ENCODE results near the gene ABCD1.
"Not testable (repeated sequence)": the region's sequence is repeated elsewhere in the genome, so short reads cannot be mapped to it uniquely, and the experiment has no call there.

The ABCD1 gene

DNA sequence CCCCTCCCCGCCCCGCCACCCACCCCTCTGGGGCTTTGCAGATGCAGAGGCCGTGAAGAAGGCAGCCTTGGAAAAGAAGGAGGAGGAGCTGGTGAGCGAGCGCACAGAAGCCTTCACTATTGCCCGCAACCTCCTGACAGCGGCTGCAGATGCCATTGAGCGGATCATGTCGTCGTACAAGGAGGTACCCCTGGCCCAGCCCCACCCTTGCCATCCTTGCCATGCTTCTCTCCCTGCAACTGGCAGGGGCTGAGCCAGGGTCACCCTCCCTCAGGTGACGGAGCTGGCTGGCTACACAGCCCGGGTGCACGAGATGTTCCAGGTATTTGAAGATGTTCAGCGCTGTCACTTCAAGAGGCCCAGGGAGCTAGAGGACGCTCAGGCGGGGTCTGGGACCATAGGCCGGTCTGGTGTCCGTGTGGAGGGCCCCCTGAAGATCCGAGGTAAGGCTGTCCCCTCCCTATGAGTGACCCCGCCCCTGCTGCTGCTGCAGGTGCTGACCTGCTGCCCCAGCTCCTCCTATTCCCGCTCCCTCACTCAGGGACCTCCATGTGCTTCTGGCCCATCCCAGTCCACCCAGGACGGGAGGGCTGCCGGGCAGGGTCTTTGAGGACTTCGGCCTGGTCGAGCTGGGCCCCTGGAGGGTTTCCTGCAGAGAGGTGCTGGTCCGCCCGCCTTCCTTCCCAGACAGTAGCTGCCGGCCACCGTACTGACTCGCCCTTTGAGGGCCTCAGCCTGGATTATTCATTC is 11.6 kb downstream of the ABCD1 start:
- no peak for DNase-seq

DNA sequence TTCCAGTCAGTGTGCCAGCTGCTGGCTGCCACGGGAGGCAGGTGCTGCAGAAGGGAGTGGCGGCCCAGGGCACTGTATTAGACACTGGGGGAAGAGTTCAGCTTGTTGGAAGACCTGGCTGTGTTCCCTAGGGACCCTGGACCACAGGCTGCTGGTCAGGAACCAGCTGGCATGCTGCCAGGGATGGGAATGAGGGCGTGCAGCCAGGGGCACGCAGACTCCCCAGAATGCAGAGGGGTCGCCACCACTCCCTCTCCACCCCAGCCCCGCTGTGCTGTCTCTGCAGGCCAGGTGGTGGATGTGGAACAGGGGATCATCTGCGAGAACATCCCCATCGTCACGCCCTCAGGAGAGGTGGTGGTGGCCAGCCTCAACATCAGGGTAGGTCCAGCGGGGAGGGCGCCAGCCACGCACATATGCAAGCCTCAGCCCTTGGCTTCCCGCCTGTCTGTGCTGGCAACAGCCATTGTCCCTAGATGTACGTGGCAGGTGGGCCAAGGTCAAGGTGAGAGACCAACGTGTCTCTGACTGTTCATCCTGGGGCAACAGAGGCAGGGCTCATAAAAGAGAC is 12.3 kb downstream of the ABCD1 start:
- no peak for DNase-seq

DNA sequence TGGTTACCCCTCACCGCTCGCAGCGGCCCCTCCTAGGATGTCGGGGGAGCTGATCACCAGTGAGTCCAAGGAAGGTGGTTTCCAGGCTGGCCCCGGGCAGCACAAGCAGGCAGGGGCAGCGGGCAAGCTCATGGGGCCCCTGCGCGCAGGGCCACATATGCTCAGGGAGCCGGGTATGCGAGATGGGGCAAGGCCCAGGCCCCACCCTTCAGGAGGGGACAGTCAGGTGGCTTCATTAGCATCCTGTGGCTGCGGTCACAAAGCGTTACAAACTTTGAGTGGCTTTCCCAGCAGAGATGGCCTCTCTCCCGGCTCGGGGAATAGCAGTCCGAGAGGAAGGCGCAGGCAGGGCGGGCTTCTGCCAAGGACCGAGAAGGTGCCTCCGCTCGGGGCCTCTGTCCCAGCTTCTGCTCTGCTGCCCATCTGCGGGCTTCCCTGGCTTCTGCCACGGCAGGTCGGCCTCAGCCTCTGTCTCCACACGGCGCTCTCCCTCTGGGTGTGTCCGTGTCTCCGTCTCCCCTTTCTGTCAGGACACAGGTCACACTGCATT is 13.5 kb downstream of the ABCD1 start:
- no peak for DNase-seq

DNA sequence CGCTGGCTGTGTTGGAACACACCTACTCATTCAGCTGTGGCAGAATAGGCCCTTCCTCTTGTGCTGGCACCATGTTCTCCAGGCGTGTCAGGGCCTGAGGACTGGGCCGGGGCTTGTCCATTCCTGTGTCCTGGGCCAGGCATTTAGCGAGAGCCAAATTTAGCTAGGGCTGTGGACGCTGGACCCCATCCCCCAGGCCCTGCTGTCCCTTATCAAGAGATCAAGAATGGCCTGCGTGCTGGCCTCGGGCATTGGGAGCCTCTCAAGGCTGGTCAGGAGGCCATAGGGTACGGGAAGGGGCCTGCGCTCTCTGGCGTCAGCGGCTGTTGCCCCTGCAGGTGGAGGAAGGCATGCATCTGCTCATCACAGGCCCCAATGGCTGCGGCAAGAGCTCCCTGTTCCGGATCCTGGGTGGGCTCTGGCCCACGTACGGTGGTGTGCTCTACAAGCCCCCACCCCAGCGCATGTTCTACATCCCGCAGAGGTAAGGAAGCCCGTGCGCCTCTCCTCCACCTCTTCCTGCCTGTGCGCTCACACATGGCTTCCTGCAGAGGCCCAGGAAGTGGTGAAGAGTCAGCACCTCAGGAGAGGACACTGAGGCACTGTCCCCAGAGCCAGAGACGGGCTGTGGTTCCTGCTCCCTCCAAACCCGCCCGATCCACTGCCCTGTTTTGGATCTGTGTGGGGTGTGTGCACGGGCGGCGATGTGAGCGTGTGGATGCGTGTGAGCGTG is 15.3 kb downstream of the ABCD1 start:
- no peak for DNase-seq

DNA sequence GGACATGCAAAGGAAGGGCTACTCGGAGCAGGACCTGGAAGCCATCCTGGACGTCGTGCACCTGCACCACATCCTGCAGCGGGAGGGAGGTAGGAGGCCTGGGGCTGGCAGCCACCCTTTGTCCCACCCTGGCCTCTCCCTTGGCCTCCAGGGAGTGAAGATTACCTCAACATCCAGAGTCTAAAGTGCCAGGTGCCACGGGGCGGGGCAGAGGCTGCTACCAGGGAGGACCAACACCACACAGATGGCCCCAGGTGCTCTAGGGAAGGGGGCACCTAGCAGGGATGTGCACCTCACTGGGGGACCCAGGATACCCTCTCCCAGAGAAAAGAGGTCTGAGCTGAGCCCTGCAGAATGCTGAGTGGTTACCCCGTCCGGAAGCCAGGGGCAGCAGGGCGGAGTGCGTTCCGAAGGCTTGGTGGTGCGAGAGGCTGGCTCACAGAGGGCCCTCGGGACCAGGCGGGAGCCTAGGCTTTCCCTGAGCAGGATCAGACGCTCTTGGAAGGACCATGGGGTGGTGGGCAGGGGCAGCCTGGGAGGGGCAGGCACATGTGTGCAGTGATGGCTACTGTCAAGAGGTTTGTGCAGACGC is 16.1 kb downstream of the ABCD1 start:
- DNase-seq, result no peak

DNA sequence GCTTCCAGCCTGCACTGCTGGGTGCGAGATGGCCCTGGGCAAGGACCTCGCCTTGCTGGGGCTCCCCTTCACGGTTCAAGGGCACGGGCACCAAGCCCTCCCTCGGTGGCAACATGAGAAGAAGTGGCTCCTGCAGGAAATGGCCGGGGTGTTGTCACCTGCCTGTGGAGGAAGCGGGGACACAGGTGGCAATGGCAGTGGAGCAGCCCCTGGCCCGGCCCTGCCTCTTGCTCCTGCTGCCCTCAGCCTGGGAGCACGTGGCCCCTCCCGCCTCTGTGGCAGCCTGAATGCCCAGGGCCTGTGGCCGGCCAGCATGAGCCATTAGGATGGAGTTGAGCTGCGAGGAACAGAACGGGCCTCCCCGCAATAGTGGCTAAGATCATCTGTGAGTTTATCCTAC is 16.8 kb downstream of the ABCD1 start:
- no peak for DNase-seq

DNA sequence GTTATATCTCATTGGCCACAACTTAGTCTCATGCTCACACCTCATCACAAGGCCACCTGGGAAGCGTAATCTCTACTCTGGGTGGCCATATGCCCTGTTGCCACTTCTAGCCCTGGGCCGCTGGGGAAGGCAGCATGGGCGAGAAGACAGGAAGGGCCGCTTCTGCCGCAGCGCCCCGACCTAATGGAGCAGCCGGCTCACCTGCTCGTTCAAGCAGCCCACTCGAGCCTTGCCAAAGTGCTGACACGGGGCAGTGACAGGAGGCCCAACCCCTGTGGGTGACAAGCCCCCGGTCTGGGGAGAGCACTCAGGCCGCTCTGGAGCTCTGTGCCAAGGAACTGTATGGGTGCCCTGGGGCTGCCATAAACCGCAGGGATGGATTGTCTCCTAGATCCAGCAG is 17.5 kb downstream of the ABCD1 start:
- DNase-seq, result not testable (repeated sequence)

DNA sequence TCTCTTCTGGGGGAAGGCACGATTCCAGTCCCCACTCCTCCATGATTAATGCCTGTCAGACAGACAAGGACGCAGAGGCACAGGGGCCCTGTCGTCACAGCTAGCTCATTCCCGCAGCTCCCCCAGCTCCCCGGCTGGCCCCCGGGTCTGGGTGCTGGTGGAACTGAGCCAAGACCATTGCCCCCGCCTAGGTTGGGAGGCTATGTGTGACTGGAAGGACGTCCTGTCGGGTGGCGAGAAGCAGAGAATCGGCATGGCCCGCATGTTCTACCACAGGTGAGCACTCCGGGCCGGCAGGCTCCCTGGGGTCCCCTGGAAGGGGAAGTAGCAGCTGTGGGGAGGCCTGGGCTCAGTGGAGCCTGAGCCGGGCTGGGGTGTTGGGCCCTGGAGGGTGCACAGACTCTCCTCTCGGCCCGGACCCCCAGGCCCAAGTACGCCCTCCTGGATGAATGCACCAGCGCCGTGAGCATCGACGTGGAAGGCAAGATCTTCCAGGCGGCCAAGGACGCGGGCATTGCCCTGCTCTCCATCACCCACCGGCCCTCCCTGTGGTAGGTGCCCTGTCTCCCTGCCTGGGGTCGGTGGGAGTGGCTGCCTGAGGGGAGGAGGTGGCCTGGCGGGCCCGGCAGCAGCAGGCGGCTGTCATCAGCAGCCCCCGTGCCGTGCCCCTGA is 18.3 kb downstream of the ABCD1 start:
- not testable (repeated sequence) for DNase-seq

DNA sequence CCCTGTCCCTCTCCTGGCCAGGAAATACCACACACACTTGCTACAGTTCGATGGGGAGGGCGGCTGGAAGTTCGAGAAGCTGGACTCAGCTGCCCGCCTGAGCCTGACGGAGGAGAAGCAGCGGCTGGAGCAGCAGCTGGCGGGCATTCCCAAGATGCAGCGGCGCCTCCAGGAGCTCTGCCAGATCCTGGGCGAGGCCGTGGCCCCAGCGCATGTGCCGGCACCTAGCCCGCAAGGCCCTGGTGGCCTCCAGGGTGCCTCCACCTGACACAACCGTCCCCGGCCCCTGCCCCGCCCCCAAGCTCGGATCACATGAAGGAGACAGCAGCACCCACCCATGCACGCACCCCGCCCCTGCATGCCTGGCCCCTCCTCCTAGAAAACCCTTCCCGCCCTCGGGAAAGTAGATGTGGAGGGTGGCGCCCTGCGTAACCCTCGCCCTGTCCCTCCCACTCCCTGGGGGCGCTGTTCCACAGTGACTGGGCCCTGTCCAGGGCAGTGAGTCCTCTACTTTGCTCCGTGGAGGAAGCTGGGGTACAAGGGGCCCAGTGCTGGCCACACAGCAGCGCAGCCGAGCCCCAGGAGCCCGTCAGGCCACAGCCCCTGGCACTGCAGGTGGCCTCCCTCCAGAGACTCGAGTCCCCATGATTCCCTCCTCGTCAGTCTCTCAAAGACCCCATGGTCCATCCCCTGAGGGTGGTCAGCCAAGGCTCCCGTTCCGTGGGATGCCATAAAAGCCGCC is 19.0 kb downstream of the ABCD1 start:
- DNase-seq, result not testable (repeated sequence)

DNA sequence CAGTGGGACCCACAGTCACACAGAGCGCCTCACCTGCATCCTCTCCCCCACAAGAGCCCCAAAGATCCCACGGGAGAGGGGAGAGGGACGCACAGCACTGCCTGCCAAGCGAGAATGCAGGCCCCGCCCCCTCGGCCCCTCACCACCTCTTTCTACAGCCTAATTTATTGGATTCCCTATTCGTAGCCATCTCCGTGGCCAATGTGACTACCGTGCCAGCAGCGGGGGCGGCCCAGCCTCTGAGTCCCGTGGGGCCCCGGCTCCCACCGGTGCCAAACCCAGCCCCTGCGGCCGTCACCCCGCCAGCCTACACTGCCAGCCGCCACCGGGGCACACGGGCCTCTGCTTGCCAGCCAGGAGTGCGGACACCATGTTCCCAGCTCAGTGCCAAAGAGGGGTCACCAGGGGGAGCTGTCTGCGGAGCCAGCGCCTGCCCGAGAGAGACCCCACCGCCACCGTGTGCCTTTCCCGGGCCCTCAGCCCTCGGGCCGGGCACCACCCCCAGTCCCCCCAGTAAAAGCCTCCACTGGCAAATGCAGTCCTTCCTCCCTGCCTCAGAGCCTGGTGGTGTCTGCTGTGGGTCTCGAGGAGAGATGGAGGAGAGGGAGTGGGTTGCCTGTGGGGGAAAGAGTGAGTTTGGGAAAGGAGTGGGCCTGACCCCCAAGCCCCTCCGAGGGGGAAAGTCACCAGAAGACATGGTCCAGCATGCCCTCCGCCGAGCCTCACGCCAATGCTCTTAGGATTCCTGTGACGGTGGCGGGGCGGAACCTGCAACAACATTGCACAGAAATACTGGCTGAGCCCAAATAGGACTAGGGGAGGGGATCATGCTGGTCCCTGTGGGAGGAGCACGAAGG is 19.8 kb downstream of the ABCD1 start:
- no peak for DNase-seq

DNA sequence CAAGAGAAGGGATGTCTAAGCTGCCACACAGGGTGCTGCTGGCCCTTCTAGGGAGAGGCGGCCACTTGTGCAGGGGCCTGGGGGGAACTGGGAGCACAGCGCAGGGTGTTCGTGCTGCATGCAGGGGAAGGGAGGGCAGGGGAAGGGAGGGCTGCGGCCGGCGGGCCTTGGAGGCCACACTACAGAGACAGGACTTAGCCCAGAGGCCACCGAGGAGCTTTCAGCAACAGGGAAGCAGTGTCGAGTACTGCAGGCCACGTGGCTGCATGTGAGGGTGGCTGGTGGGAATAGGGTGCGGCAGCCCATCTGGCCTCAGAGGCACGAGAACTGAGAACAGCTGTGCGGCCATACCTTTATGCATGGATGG is 20.4 kb downstream of the ABCD1 start:
- not testable (repeated sequence) for DNase-seq

DNA sequence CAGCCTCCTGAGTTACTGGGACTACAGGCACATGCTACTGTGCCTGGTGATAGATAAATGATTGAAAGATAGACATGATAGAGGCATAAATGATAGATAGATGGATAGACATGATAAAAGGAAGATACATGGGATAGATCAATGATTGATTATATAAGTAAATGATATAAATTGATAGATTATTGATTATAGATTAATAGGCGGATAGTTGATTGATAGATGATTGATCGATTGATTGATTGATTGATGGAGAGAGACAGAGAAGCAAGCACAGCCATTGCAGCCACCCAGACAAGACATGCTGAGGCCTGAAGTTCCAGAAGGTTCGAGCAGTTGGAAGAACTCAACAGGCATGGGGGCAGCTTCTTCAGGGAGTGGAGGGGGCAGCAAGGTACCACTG is 21.7 kb downstream of the ABCD1 start:
- DNase-seq, result no peak

DNA sequence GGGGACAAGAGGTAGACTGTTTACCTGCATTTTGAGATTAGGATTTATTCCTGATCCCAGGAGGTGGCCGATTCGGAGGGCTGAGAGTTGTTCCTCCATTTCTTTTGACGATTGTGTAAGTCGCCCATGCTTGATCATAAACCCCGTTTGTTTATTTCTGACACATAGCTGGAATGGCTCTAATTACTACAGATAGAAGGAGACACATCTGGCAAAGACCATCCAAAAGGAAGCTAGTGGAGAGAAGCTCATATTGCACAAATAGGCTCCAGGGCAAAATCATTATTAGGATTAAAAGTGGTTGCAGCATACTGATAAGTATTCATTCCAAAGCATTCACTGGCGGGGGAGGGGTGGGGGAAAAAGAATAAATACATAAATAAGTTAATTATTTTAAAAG is 22.3 kb downstream of the ABCD1 start:
- not testable (repeated sequence) for DNase-seq

DNA sequence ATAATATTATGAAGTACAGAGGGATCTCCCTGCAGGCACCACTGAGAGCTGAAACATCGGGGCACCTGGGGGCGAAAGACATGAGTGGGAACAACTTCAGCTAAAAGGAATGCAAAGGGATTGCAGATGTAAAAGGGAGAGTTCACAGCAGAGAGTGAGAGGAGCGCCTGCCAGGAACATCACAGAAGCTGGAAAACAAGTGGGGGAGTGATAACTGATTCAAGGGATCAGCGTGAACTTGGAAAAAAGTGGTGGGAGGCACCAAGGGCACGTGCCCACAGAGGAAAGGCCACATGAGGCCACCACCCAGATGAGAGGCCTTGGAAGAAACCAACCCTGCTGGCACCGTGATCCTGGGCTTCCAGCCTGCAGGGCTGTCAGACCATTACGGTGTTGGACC is 24.4 kb downstream of the ABCD1 start:
- not testable (repeated sequence) for DNase-seq

DNA sequence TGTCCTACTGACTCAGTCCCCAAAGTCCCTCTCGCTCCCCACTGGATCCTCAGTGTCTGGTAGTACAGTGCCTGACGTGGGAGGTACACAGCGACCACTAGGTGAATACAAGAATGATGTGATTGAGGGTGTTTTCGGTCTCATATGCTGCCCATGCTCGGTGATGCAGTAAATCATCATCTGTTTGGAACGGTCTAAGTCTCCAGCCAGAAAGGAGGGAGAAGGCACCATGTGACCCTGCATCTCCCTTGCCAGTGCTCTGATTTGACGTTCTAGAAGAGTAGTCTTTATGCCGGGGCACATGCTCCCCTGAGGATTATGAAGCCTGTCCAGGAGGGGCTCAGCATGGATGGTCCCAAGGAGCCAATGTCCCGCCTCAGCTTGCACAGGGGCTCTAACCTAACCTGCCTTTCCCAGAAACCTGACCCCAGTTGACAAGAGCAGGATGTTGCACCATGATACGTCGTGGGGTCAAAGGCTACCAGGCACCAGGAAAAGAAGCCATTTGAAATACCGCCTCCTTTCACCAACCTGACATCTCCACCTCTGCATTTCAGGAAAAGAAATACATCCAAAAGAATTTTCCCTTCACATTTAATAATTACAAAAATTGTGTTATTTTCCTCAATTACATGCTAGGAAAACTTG is 25.6 kb downstream of the ABCD1 start:
- no peak for DNase-seq

DNA sequence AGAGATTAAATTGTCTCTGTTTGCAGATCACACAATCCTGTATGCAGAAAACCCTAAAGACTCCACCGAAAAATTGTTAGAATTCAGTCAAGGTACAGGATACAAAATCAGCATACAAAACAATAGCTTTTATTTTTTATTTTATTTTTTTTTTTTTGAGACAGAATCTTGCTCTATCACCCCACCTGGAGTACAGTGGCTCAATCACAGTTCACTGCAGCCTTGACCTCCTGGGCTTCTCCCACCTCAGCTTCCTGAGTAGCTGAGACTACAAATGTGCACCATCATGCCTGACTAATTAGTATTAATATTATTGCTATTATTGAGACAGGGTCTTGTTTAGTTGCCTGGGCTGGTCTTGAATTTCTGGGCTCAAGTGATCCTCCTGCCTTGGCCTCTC is 30.5 kb downstream of the ABCD1 start:
- no peak for DNase-seq

DNA sequence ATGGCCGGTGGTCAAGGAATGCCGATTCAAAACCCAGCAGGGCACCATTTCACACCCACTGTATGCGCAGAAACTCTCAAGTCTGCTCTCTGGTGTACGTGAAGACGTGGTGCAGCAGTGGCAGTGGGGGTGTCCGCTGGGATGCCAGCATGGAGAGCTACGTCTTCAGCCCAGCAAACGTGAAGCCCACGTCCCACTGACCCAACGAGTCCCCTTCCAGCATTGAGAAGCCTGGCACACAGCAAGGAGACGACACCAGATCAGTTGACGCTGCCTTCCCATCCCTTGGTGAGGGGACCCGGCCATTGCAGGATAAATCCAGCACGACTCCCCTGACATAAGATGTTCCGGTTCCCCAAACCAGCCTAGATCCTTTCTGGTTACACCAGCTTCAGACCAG is 37.2 kb downstream of the ABCD1 start:
- no peak for DNase-seq

DNA sequence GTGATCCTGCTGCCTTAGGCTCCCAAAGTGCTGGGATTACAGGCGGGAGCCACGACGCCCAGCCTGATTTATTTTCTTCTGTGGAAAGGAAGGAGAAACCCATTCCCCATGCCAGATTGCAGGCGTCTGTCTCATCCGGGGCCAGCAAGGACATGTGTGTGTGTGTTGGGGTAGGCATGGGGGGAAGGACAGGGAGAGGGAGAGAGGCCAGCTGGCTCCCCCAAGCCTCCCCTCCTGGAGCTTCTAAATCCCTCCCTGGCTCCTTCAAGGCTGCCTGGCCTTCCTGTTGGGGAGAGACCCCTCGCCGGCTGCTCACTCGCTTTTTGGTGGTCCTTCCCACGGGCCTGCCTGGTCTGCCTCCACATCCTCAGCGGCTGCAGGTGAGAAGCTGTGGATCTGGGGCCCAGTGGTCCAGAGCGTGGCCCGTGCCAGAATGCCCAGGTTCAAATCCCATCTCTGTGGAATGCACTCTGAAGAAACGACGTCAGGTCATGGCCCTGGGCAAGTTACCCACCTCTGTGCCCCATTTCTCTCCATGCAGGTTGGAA is 38.0 kb downstream of the ABCD1 start:
- DNase-seq, result no peak

DNA sequence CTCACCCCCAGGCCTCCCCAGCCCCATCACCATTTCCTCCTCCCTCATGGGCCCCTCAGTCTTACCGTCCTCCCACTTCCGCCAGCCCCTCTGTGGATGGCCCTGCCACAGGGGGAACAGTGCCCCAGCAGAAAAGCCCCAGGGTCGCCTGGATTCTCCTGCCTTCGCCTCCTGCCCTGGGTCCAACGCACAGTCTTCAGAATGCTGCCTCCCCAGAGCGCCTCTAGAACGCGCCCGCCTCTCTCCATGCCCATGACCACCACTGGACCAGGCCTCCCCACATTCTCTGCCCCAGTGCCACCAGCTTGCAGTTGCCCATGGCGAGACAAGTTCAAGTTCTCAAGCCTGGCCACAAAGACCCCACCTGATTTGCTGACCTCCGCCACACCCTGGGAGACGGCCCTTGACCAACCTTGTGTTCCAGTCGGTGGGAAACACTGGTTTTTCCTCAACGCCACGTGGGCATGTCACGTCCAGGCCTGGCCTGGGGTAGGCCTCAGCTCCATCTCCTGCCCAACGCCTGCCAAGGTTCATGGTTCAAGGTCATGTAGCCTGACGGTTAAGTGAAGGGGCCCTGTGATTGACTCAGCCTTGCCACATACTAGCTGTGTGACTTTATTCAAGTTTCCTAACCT is 38.8 kb downstream of the ABCD1 start:
- DNase-seq, result no peak
